ENCODE measurements around the gene NR3C1. TPM values are rescaled to one million over a fixed set of nuclear protein-coding genes. Genes with fewer than 3 reads are reported as not detected.

Gene NR3C1
- total RNA-seq, 1 donor from 2014 or later, result 14.2 TPM

DNA sequence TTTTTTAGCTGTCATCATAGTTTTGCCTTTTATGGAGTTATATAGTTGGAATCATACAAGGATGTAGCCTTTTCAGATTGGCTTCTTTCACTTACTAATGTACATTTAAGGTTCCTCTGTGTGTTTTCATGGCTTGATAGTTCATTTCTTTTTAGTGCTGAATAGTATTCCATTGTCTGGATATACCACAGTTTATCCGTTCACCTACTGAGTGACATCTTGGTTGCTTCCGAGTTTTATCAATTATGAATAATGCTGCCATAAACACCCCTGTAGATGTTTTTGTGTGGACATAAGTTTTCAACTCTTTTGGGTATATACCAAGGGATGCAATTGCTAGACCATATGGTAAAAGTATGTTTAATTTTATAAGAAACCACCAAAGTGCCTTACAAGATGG, 136.3 kb downstream of the NR3C1 start:
- DNase-seq (ENCODE audit: low read depth in 2 of 2), result no peak

DNA sequence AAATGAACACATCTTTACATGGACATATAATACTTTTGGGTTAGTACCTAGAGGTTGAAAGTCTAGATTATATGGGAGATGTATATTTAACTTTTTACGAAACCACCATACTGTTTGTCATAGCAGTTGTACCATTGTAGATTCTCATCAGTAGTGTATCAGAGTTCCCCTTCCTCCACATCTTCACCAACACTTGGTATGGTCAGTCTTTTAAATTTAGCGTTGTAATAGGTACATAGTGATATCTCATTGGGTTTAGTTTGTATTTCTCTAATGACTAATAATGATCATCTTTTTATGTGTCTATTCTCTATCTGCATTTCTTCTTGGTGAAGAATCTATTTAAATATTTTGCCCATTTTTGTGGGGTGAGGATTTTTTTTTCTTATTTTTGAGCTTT, 137.5 kb downstream of the NR3C1 start:
- no peak for DNase-seq (ENCODE audit: low read depth in 2 of 2)

DNA sequence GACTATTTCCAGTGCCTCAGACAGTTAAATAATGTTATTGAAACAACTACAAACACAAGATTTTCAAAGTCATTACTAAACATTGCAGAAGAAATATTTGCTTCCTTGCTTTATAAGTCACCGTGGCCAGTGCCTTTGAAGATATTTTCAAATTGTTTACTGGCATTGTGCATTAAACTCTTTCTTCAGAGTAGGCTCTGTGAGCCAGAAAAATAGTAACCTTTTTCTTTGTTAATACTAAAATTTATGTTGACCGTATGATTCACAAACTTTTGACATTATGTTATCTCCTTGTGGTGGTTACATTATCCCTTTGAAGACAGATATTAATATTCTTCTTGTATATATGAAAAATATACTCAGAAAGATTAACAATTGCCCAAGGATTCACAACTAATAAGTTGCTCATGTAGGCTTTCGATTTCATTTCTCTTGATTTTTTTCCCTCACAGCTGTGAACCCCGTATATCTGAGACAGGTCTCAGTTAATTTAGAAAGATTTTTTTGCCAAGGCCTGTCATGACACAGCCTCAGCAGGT, 140.1 kb downstream of the NR3C1 start:
- DNase-seq (ENCODE audit: low read depth in 2 of 2), result no peak

DNA sequence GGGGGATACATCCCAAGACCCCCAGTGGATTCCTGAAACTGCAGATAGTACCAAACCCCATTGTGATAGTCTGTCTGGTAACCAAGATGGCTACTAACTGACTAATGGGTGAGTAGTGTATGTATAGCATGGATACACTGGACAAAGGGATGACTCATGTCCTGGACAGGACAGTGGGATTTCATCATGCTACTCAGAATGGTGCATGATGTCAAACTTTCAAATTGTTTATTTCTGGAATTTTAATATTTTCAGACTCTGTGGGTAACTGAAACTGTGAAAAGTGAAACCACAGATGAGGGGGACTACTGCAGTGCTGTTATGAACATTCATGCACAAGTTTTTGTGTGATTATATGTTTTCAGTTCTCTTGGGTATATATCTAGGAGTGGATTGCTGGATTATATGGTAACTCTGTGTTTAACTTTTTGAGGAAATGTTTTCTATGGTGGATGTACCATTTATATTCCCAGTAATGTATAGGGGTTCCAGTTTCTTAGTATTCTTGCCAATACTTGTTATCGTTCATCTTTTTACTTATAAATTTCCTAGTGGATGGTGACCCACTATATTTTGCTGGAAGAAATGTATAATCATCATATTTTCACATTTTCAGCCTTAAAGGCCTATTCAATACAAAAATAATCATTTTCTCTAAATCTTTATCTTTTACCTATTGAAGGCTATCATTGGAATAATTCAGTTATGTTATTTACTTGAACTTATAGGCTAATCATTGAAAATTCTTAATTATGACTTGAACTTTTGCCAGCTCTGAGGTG, 140.9 kb downstream of the NR3C1 start:
- peak; percentile 39 to 73 for DNase-seq (ENCODE audit: low read depth in 2 of 2)

DNA sequence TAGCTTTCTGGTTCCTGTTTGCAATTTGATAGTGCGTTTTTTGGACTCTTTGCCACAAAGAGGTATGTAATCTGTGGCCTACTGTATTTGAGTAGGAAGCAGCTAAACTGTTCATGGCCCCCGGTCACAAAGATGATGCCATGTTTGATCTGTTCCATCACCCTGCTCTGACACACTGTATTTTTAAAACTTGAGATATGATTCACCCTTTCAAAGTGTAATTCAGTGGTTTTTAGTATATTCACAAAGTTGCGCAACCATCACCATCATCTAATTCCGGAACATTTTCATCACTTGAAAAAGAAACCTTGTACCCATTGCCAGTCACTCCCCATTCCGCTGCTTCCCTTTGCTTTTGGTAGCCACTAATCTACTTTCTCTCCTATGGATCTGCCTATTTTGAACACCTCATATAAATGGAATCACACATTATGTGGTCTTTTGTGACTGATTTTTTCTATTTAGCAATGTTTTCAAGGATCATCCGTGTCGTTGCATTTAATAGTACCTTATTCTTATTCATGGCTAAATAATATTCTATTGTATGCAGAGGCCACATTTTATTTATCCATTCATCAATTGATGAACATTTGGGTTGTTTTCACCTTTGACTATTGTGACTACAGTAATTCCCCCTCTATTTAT, 141.6 kb downstream of the NR3C1 start:
- DNase-seq (ENCODE audit: low read depth in 2 of 2), result no peak

DNA sequence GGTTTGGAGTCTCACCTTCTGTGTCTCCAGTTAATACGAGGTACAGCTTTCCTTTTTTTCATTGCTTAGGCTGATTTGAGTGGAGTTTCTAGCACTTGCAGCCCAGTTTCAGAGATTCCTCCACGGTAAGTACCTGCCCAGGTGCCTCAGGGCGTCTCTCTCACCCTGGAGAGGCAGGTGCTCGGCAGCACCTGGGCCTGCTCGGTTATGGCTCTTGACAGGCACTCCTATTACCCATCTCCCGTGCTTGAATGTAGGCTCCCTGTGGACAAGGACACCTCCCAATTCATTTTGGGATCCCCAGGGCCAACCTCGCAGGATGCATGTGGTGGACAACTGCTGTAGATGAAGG, 144.3 kb downstream of the NR3C1 start:
- DNase-seq (ENCODE audit: low read depth in 2 of 2), result no peak

DNA sequence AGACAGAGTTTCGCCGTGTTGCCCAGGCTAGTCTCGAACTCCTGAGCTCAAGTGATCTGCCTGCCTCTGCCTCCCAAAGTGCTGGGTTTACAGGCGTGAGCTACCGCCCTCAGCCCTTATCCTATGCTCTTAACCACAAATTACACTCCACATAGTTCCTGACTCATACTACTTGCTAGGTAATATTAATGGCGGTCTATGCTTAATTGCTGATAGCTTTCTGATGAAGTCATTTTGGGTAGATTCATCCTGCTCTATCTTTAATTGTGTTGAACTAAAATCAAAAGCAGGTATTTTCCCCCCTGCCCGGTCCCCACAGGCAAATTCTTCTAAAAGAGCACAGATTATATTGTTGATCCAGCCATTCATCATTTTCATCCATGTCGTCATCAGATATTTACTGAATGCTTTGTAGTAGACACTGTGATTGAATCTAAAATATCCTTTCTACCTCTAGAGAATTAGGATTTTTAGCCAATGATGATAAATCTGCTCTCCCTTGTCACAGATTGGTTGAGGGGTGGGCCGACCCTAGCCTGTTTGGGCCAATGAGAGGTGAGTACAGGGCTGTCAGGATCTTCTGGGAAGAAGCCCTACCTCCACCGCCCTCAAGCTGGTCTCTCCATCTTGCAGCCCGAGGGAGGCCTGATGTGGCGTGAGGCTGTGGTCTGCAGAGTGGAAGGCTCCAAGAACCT, 144.8 kb downstream of the NR3C1 start:
- no peak for DNase-seq (ENCODE audit: low read depth in 2 of 2)

DNA sequence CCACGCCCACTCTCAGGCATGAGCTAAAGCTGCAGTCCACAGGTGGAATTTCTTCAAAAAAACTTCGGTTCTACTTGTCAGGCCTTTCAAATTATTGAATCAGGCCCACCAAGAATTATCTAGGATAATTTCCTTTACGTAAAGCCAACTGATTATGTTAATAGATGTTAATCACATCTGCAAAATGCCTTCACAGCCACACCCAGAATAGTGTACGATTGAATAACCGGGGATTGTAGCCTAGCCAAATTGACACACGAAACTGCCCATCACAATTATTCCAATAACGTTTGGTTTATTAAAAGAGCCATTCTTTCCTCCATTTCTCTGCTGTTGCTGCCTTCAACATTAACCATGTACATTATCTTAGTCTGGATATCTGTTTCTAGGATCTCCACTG, 148.7 kb downstream of the NR3C1 start:
- DNase-seq (ENCODE audit: low read depth in 2 of 2), result no peak

DNA sequence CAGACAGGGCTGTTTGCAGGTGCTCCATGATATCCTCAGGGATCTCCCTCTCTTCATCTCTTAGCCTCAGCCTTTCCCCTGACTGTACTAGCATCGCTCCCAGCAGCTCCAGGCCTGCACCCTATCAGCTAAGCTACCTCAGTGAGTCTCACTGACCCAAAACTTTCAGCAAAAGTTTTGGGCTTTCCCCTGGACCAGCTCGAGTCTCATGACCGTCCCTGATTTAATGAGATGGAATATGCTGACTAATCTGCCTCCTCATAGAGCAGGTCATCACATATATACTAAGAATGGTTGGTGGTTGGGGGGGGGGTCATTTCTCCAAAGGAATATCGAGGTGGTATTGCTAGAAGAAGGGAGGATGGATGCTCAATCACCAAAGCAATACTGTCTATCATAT, 151.5 kb downstream of the NR3C1 start:
- no peak for DNase-seq (ENCODE audit: low read depth in 2 of 2)

DNA sequence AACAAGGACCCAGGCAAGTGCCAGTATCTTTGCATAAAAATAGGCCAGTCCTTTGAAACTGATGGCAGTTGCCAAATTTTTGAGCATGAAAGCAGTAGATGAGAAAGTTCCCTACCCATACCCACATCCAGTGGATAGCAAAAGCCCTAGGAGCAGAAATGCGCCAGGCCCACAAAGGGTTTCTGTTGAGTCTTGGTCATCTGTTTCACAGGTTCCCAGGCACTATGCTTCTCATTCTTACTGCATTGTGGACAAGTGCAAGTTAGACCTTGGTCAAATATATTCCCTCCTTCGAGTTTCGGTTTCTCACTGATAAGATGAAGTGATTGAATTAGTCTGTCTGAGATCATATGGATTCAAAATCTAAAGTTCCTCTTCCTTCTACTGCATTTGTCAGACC, 152.3 kb downstream of the NR3C1 start:
- DNase-seq (ENCODE audit: low read depth in 2 of 2), result no peak

DNA sequence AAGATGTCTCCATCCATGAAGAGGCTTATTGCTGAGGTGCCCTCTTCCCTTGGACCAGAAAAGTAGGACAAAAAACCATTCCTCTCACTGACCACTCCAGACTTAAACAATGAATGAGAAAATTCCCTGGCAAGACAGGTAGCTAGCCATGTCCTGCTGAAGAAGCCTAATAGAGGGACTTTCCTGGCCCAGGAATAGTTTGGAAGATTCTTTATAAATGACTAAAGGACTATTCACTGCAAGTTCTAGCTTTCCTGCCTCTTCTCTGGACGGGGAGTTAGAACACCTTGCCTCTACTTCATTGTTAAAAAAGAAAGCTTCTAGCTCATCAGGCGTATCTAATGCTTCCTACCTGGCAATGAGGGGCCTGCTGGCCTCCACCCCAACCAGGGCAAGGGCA, 153.6 kb downstream of the NR3C1 start:
- no peak for DNase-seq (ENCODE audit: low read depth in 2 of 2)

DNA sequence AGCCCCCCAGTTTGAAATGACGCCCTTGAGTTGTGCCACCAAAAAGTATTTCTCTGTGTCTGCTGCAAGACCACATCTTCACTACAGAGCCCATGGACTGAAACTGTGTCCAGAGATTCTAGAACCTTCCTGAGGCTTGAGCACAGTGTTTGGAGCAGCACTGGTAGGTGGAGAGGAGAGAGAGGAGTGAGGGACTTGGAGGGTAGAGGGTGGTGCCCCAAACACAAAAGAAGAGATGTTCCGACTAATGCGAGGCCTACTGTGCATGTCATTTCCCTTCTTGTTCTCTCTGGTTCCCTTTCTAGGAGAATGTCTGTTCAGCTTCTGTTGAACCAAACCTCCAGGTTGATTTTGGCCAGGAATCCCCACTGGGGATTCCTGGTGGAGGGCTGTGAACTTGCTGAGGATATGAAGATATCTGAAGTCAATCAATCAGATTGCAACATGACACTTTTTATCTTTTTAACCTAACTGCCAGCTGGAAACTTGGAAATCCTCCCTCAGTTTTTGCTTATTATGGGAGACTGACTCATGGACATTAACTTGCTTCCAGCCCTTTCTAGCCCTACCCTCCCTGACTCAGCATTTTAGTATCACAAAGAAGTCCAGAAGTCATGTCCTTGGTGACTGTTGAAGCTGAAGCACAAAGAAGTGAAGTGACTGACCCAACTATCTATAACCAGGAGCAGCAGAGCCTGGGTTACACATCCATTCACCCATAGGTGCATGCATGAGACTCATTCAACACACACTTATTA, 154.5 kb downstream of the NR3C1 start:
- DNase-seq (ENCODE audit: low read depth in 2 of 2), result peak in 1 of 2 donors; percentile 24

DNA sequence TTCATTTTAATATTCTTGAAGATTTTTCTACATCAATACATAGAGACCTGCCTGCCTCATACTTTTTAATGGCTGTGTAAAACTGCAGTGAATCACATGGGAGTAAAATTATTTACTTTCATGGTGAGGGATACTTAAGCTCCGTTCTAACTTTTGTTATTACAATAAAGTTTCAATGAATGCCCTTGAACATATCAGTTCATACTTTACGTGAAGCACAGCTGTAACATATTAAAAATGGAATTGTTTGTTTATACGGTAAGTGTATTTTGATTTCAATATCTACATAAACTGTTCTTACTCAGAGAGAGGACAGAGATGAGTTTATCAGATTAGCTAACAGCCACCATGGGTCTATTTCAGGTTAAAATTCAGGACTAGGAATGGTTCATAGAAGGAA, 155.1 kb downstream of the NR3C1 start:
- DNase-seq (ENCODE audit: low read depth in 2 of 2), result no peak

DNA sequence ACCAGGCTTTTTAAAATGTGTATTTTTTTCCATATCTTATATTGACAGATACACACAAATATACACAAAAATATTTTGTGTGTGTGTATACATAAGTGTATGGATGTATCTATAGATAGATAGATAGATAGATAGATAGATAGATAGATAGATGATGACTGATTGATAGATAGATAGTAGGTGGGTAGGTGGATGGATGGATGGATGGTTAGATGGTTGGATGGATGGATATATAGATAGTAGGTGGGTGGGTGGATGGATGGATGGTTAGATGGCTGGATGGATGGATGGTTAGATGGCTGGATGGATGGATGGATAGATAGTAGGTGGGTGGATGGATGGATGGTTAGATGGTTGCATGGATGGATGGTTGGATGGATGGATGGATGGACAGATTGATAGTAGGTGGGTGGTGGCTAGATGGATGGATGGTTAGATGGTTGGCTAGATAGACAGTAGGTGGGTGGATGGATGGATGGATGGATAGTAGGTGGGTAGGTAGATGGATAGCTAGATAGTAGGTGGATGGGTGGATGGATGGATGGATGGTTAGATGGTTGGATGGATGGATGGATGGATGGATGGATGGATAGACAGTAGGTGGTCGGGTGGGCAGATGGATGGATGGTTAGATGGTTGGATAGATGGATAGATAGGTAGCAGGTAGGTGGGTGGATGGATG, 156.2 kb downstream of the NR3C1 start:
- no peak for DNase-seq (ENCODE audit: low read depth in 2 of 2)

DNA sequence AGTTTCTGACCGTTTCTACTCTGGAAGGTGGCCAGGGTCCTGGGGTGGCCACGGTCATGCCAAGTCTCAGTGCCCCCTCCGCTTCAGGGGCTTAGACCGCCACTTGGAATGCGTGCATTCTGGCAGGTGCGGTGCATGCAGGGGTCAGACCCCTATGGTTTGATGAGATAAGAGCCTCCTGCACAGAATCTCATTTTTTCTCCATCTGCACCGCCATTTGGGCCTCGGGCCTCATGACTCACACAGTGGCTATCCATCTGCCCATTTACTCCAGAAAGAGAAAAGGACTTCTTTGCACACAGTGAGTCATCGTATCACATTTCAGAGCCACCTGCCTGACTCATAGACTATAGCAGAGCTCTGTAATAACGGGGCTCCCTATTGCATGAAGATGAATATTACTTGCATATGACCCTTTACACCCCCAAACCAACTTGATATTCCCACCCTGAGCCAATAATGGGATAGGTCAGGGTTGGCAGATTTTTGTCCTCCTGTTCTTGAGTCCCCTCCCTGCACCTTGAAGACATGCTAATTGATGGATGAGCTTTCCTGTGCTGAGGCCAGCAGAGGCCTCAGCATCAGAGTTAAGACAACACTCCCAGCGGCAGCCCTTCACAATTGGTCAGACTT, 157.4 kb downstream of the NR3C1 start:
- peak in 1 of 2 donors; percentile 80 for DNase-seq (ENCODE audit: low read depth in 2 of 2)

DNA sequence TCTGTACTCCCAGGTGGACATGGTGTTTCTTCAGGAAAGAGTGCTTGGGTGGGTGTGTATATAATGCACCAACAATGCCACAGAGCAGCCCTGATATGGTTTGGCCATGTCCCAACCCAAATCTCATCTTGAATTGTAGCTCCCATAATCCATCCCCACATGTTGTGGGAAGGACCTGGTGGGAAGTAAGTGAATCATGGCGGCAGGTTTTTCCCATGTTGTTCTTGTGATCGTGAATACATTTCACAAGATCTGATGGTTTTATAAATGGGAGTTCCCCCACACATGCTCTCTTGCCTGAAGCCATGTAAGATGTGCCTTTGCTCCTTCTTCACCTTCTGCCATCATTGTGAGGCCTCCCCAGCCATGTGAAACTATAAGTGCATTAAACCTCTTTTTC, 158.5 kb downstream of the NR3C1 start:
- DNase-seq (ENCODE audit: low read depth in 2 of 2), result no peak

DNA sequence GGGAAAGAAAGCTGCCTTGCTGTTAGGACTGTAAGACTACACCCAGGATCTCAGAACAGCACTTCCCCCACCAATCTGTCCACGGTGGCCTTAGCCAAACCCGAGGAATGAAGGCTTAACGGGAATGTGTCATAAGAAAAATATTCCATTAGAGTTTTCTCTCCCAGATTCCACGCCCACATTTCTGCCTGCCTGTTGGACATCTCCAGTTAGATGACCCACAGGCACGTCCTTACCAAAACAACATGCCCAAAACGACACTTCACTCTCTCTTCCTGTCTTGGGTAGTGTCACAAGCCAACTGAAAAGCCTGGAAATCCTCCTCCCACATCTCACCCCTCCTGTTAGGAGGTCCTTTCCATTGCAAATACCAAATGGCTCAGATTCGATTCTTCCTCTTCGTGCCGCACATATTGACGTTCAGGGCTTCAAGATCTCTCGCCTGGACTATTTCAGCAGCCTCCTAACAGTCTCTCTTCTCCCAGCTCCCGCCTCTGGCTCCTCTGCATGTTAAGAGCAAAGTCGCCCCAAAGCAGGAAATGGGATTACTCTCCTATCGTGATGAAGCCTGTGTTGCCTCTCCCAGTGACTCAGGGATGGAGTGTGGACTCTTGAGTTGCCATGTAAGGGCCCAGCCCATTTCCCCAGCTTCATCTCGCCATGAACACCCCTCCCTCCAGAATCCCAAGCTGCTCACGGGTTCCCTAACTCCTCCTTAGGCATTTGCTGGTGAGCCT, 159.3 kb downstream of the NR3C1 start:
- peak in 1 of 2 donors; percentile 64 for DNase-seq (ENCODE audit: low read depth in 2 of 2)

DNA sequence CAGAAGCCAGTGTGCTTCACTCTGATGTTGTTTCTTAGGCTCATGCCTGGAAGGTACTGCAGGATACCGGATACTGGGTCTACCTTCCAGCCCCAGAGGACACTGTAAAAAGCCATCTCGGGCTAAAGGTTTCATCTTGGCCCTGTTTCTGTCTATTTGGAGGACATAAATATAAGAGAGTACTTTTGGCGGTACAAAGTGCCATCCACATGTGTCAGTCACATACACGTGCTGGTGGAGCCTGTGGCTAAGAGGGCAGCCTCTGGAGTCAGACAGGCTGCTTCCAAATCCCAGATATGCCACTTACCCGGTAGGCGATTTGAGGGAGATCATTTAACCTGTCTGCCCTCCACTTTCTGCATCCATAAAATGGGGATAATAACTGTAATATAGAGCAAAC, 160.4 kb downstream of the NR3C1 start:
- no peak for DNase-seq (ENCODE audit: low read depth in 2 of 2)

DNA sequence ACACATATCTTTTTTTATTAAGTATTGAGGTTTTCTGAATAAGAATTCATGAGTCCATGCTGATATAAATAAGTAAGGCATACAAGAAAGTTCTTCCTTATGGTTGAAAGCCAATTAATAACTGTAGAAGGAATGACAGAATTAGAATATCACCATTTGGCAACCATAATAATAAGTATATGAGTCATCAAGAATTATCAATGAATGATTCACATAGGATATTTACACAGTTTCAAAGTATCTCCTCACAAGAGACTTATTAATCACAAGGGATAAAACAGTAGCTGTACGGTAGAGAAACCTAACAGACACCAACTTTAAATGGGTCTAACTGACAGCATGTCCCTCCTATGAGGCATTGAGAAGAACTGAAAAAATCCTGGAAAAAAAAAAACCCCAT, 161.6 kb downstream of the NR3C1 start:
- peak in 1 of 2 donors; percentile 23 for DNase-seq (ENCODE audit: low read depth in 2 of 2)

All from dermis microvascular lymphatic vessel endothelial cell (primary cell).